Stimulated activated CD4-positive, alpha-beta T cell treated with anti-CD3 and anti-CD28 coated beads, Interleukin-2, amount 100 ng/mL, for 4 hours (primary cell): ENCODE data around the gene SERPINA6.
"Not testable (repeated sequence)": the region's sequence is repeated elsewhere in the genome, so short reads cannot be mapped to it uniquely, and the experiment has no call there.

Experiments
- DNase-seq: peaks from one replicate; pipeline ENCODE4 v3.0.0-alpha.2; 2020; ENCODE audit warnings: low read depth

SERPINA6 gene

GRCh38 chr14:94321421-94322271, 1.5 kb downstream of the SERPINA6 start:
- DNase-seq, result no peak

- no peak for DNase-seq
Measured at GRCh38 chr14:94320243-94320642, 2.9 kb downstream of the SERPINA6 start.

- no peak for DNase-seq
Measured at GRCh38 chr14:94317259-94317658, 5.9 kb downstream of the SERPINA6 start.

GRCh38 chr14:94316692-94317091, 6.4 kb downstream of the SERPINA6 start:
- no peak for DNase-seq

GRCh38 chr14:94314890-94315289, 8.2 kb downstream of the SERPINA6 start:
- no peak for DNase-seq

GRCh38 chr14:94313991-94314655, 9.0 kb downstream of the SERPINA6 start:
- DNase-seq, result no peak

- no peak for DNase-seq
Measured at GRCh38 chr14:94312481-94313246, 10.5 kb downstream of the SERPINA6 start.

- no peak for DNase-seq
Measured at GRCh38 chr14:94310248-94310647, 12.9 kb downstream of the SERPINA6 start.

GRCh38 chr14:94309721-94310120, 13.4 kb downstream of the SERPINA6 start:
- no peak for DNase-seq

- no peak for DNase-seq
Measured at GRCh38 chr14:94307410-94307992, 15.6 kb downstream of the SERPINA6 start.

- no peak for DNase-seq
Measured at GRCh38 chr14:94306047-94306978, 16.8 kb downstream of the SERPINA6 start.

GRCh38 chr14:94305620-94306019, 17.5 kb downstream of the SERPINA6 start:
- no peak for DNase-seq

- DNase-seq, result no peak
Measured at GRCh38 chr14:94304243-94304642, 18.9 kb downstream of the SERPINA6 start.

GRCh38 chr14:94303111-94303510, 20.0 kb downstream of the SERPINA6 start:
- DNase-seq, result no peak

- DNase-seq, result no peak
Measured at GRCh38 chr14:94298130-94298529, 25.0 kb downstream of the SERPINA6 start.

GRCh38 chr14:94296181-94296545, 27.0 kb downstream of the SERPINA6 start:
- not testable (repeated sequence) for DNase-seq

GRCh38 chr14:94295360-94296180, 27.6 kb downstream of the SERPINA6 start:
- DNase-seq, result no peak

GRCh38 chr14:94293578-94293924, 29.6 kb downstream of the SERPINA6 start:
- DNase-seq, result no peak

- no peak for DNase-seq
Measured at GRCh38 chr14:94292872-94293577, 30.1 kb downstream of the SERPINA6 start, which contains the start of gene SERPINA10. Gene SERPINA10 (minus strand): TSS chr14:94293268. CDS start chr14:94290593, 2,675 bp downstream.

- DNase-seq, result no peak
Measured at GRCh38 chr14:94292526-94292871, 30.6 kb downstream of the SERPINA6 start.
